ENCODE results near the gene SLC66A2.

DNA sequence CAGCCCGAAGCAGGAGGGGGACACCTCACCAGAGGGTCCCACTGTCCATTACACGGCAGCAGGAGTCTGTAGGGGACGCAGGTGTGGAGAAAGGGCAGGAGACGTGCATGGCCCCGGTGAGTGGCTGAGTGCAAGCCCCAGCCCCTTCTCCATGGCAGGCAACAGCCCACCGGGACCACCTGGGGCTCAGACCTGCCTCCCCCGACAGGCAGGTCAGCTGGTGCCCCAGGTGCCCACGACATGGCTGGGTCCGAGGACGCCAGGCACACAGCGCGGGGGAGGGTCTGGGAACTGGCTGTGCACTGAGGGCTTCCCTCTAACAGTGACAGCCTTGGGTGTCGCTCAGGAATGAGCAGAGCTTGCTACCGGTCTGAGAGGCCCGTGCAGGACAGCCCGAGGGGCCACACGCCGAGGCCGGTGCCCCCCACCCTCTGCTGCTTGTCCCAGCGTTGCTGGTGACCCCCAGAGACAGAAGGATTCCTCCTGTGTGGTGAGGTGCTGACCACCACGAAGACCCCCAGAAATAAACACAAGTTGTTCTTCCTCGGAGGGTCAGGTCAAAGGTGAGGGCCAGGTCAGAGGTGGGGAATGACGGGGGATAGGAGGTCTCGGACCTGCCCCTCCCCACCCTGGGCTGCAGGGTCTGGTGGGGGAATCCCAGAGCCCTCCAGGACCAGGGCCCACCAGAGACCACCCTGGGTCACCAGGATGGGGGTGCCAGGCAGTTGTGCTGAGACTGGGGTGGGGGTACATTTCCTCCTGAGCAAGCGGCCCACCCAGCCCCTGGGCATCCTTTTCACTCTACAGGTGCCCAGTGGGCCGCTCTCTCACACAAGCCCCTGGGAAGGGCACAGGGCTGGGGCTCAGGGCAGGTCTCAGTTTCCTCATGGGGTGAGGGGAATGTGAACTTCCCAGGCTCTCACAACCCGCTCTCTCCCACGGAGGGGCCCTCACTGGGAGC is 50.6 kb downstream of the SLC66A2 start:
- TF ChIP-seq CTCF (IDR thresholded peaks at IDR 0.05) (no peak), POLR2A (IDR thresholded peaks at IDR 0.05; ENCODE audit: low read depth) (no peak)

All from esophagus muscularis mucosa (tissue), 3 donors.